ENCODE data around the gene RBL2. TPM values are rescaled to one million over a fixed set of nuclear protein-coding genes. Genes with fewer than 3 reads are reported as not detected.

Gene RBL2
- total and polyA plus RNA-seq, 2 of the 13 experiments (the other 11 are each of a cell fraction or from before 2014, with no cell fraction given) = 41.2 to 60.9 TPM

DNA sequence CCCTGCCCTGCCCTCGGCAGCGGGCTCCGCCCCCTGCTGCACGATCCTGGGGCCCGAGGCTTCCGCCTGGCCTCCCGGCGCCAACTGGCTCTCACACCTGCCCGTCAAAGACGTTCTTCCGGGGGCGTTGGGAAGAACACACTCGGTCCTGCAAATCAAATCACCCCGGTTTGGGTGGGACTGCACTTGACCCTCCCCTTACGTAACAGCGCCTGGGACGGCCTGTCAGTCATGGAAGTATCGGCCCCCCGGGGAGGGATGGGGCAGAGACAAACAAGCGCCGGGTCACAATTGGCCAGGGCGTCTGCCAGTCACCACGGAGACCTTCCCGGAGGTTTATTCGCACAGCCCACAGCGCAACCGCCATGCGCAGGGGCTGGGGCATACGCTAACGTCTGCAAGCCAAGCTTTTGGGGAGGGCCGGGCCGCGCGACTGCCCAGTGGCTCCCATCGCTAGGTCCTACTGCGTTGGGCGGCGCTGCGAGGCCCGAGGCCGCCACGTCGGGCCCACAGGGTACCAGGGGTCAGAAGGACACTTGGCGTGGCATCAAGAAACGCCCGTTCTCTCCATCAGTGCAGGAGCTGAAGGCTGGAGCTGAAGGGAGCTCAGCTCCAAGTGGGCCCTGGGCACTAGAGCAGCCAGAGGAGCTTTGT lies 69.1 kb downstream of the RBL2 start (continued):
- TF ChIP-seq, protein P1, sequence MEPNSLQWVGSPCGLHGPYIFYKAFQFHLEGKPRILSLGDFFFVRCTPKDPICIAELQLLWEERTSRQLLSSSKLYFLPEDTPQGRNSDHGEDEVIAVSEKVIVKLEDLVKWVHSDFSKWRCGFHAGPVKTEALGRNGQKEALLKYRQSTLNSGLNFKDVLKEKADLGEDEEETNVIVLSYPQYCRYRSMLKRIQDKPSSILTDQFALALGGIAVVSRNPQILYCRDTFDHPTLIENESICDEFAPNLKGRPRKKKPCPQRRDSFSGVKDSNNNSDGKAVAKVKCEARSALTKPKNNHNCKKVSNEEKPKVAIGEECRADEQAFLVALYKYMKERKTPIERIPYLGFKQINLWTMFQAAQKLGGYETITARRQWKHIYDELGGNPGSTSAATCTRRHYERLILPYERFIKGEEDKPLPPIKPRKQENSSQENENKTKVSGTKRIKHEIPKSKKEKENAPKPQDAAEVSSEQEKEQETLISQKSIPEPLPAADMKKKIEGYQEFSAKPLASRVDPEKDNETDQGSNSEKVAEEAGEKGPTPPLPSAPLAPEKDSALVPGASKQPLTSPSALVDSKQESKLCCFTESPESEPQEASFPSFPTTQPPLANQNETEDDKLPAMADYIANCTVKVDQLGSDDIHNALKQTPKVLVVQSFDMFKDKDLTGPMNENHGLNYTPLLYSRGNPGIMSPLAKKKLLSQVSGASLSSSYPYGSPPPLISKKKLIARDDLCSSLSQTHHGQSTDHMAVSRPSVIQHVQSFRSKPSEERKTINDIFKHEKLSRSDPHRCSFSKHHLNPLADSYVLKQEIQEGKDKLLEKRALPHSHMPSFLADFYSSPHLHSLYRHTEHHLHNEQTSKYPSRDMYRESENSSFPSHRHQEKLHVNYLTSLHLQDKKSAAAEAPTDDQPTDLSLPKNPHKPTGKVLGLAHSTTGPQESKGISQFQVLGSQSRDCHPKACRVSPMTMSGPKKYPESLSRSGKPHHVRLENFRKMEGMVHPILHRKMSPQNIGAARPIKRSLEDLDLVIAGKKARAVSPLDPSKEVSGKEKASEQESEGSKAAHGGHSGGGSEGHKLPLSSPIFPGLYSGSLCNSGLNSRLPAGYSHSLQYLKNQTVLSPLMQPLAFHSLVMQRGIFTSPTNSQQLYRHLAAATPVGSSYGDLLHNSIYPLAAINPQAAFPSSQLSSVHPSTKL (CRISPR knock-in tag; IDR thresholded peaks at IDR 0.05) = peak; percentile 65
- no peak for TF ChIP-seq MTF2 (CRISPR knock-in tag; IDR thresholded peaks at IDR 0.05; ENCODE audit: borderline replicate concordance)
- TF ChIP-seq, protein P2, sequence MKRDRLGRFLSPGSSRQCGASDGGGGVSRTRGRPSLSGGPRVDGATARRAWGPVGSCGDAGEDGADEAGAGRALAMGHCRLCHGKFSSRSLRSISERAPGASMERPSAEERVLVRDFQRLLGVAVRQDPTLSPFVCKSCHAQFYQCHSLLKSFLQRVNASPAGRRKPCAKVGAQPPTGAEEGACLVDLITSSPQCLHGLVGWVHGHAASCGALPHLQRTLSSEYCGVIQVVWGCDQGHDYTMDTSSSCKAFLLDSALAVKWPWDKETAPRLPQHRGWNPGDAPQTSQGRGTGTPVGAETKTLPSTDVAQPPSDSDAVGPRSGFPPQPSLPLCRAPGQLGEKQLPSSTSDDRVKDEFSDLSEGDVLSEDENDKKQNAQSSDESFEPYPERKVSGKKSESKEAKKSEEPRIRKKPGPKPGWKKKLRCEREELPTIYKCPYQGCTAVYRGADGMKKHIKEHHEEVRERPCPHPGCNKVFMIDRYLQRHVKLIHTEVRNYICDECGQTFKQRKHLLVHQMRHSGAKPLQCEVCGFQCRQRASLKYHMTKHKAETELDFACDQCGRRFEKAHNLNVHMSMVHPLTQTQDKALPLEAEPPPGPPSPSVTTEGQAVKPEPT (CRISPR knock-in tag; IDR thresholded peaks at IDR 0.05; ENCODE audit: low read depth) = no peak
- 0 out of 2 replicates have a peak, but pooled peaks have one; percentile 75 for TF ChIP-seq ZNF326 (CRISPR knock-in tag; IDR thresholded peaks at IDR 0.05; ENCODE audit: borderline replicate concordance)
- TF ChIP-seq, protein P3, sequence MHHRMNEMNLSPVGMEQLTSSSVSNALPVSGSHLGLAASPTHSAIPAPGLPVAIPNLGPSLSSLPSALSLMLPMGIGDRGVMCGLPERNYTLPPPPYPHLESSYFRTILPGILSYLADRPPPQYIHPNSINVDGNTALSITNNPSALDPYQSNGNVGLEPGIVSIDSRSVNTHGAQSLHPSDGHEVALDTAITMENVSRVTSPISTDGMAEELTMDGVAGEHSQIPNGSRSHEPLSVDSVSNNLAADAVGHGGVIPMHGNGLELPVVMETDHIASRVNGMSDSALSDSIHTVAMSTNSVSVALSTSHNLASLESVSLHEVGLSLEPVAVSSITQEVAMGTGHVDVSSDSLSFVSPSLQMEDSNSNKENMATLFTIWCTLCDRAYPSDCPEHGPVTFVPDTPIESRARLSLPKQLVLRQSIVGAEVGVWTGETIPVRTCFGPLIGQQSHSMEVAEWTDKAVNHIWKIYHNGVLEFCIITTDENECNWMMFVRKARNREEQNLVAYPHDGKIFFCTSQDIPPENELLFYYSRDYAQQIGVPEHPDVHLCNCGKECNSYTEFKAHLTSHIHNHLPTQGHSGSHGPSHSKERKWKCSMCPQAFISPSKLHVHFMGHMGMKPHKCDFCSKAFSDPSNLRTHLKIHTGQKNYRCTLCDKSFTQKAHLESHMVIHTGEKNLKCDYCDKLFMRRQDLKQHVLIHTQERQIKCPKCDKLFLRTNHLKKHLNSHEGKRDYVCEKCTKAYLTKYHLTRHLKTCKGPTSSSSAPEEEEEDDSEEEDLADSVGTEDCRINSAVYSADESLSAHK (CRISPR knock-in tag; IDR thresholded peaks at IDR 0.05; ENCODE audit: borderline replicate concordance) = no peak; the same call in 1 of the 2 replicates
- 0 out of 2 replicates have a peak, but pooled peaks have one; percentile 48 for TF ChIP-seq FOXJ3 (CRISPR knock-in tag; IDR thresholded peaks at IDR 0.05; ENCODE audit: borderline replicate concordance)
- TF ChIP-seq ZNF747 (CRISPR knock-in tag; IDR thresholded peaks at IDR 0.05; ENCODE audit: borderline replicate concordance) = peak; percentile 79
- peak; percentile 89; the same call in 1 of the 2 replicates for TF ChIP-seq TSC22D2 (CRISPR knock-in tag; IDR thresholded peaks at IDR 0.05; ENCODE audit: borderline replicate concordance)
- peak; percentile 76 for TF ChIP-seq REPIN1 (CRISPR knock-in tag; IDR thresholded peaks at IDR 0.05; ENCODE audit: borderline replicate concordance, low read depth)
- TF ChIP-seq SSRP1 (CRISPR knock-in tag; IDR thresholded peaks at IDR 0.05) = no peak
- peak; percentile 74 for TF ChIP-seq GATAD2A (CRISPR knock-in tag; IDR thresholded peaks at IDR 0.05)
- TF ChIP-seq ZNF34 (CRISPR knock-in tag; IDR thresholded peaks at IDR 0.05; ENCODE audit: borderline replicate concordance) = no peak
- peak; percentile 94; the same call in 1 of the 2 replicates for TF ChIP-seq ZNF546 (CRISPR knock-in tag; conservative IDR thresholded peaks at IDR 0.05)
- peak; percentile 59 for TF ChIP-seq ATF7 (IDR thresholded peaks at IDR 0.05)
- TF ChIP-seq ATF7 (CRISPR knock-in tag; IDR thresholded peaks at IDR 0.05) = 0 out of 2 replicates have a peak, but pooled peaks have one; percentile 38
- peak; percentile 18; the same call in 1 of the 2 replicates for TF ChIP-seq ZNF607 (CRISPR knock-in tag; IDR thresholded peaks at IDR 0.05; ENCODE audit: borderline replicate concordance)
- no peak for TF ChIP-seq ZNF17 (CRISPR knock-in tag; IDR thresholded peaks at IDR 0.05)
- TF ChIP-seq ZNF891 (CRISPR knock-in tag; IDR thresholded peaks at IDR 0.05) = 0 out of 2 replicates have a peak, but pooled peaks have one; percentile 76
- TF ChIP-seq, protein P4, sequence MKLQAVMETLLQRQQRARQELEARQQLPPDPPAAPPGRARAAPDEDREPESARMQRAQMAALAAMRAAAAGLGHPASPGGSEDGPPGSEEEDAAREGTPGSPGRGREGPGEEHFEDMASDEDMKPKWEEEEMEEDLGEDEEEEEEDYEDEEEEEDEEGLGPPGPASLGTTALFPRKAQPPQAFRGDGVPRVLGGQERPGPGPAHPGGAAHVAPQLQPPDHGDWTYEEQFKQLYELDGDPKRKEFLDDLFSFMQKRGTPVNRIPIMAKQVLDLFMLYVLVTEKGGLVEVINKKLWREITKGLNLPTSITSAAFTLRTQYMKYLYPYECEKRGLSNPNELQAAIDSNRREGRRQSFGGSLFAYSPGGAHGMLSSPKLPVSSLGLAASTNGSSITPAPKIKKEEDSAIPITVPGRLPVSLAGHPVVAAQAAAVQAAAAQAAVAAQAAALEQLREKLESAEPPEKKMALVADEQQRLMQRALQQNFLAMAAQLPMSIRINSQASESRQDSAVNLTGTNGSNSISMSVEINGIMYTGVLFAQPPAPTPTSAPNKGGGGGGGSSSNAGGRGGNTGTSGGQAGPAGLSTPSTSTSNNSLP (IDR thresholded peaks at IDR 0.05; ENCODE audit: low read depth, low read length) = peak; percentile 74; the same call in 1 of the 2 replicates
- peak; percentile 81 for TF ChIP-seq RXRB (CRISPR knock-in tag; IDR thresholded peaks at IDR 0.05; ENCODE audit: borderline replicate concordance)

All from HepG2 (cell line).